Uterus (tissue), 4 donors: ENCODE data around the gene ARHGEF19. TPM values are rescaled to one million over a fixed set of nuclear protein-coding genes. Genes with fewer than 3 reads are reported as not detected.

Experiments
- DNase-seq, 2 donors: peaks; one replicate each; pipeline ENCODE4 v3.0.0-alpha.2; 2019 to 2020
- H3K27ac ChIP-seq, 2 donors: fragments of 200-600 bp; sonication (generic); 1 replicate in 1 of 2; 2 replicates in 1 of 2; pipeline ENCODE4 v1.5.1; 2016 to 2018
- H3K27me3 ChIP-seq, 2 donors: fragments of 200-600 bp; sonication (generic); one replicate each; pipeline ENCODE4 v1.5.1; 2018 to 2019; ENCODE audit warnings: control low read depth in 1 of 2
- H3K36me3 ChIP-seq, 2 donors: fragments of 200-600 bp; sonication (generic); one replicate each; pipeline ENCODE4 v1.5.1; 2019; ENCODE audit warnings: control low read depth in 1 of 2
- H3K4me1 ChIP-seq, 2 donors: fragments of 200-600 bp; sonication (generic); one replicate each; pipeline ENCODE4 v1.5.1; 2018 to 2019; ENCODE audit warnings: control low read depth in 1 of 2
- H3K4me3 ChIP-seq, 2 donors: fragments of 200-600 bp; sonication (generic); 1 replicate in 1 of 2; 2 replicates in 1 of 2; pipeline ENCODE4 v1.5.1; 2018 to 2019; ENCODE audit warnings: mild to moderate bottlenecking in 1 of 2
- H3K9me3 ChIP-seq, 2 donors: fragments of 200-600 bp; sonication (generic); one replicate each; pipeline ENCODE4 v1.5.1; 2019; ENCODE audit warnings: control low read depth in 1 of 2
- POLR2A ChIP-seq, 2 donors: fragments of 450-650 bp; IDR thresholded peaks; one replicate each; pipeline ENCODE4 v1.6.1; 2016; ENCODE audit warnings: antibody characterized with exemption in 2 of 2, mild to moderate bottlenecking in 1 of 2, moderate library complexity in 1 of 2
- intact Hi-C: fragments of 100-400 bp; cut with DNase I; formaldehyde crosslinking; loops from one replicate; pipeline ENCODE4 v1.15.1; 2023; ENCODE audit warnings: low total_unique reads
- total RNA-seq, 4 donors: library from RNA; depleted of rRNA in 3 of 4; stranded (reverse); fragments of >200 nt in 3 of 4; gene quantifications; one replicate each; pipeline versions ENCODE4 v1.1.0 to v1.2.4, GENCODE V29; 2014 to 2023
- TF ChIP-seq, protein P1 (sequence below), 4 experiments: fragments of 200-600 bp in 2 of 4; fragments of 450-650 bp in 2 of 4; sonication (generic) in 2 of 4; IDR thresholded peaks; one replicate each; pipeline ENCODE4 v1.5.1; 2016 to 2019; ENCODE audit warnings: antibody characterized with exemption in 4 of 4, mild to moderate bottlenecking in 2 of 4, moderate library complexity in 1 of 4
- donor health status: DM: yes; HTN: yes; CAD: no.

ARHGEF19 gene
- total RNA-seq, 4 donors from 2014 or later, result 3.6 to 26.8 (median 12.2) TPM

DNA sequence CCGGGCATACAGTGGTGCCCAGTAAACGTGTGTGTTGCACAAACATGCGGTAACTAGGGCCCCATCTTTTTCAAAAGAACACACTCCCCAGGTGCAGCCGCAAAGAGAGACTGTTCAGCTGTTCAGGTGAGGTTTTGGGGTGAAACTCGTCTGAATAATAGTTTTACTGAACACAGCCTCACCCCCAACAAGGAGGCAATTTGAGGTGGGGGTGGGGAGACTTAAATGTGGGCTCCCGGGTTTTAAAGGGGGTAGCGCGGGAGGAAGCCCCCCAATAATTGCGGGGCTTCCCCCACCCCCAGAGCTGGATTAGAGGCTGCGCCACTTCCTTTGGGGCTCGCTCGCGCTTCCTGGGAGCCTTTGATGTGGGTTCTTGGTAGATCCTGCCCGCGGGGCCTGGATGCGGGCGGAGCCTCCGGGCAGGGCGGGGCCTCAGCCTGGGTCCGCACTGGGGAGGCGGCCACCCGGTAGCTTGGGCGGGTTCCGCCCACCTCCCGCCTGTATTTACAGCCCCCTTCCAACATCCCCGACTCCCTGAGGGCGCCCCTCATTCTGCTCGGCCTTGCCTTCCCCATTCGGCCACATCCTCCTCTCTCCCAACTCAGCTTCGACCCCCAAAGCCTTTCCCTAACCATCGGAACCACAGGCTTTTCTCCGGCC lies 50.2 kb downstream of the ARHGEF19 start:
- Histone ChIP-seq H3K4me1 (no peaks in the 10 kb centered on the region), H3K27ac (no peak overlapping the region), H3K4me3 (no peak overlapping the region), H3K36me3 (no peaks in the 10 kb centered on the region), H3K9me3 (no peaks in the 10 kb centered on the region), H3K27me3 (no peaks in the 10 kb centered on the region)
- DNase-seq, result no peak
- intact Hi-C loops, result no loop called here
- TF ChIP-seq, protein P1, sequence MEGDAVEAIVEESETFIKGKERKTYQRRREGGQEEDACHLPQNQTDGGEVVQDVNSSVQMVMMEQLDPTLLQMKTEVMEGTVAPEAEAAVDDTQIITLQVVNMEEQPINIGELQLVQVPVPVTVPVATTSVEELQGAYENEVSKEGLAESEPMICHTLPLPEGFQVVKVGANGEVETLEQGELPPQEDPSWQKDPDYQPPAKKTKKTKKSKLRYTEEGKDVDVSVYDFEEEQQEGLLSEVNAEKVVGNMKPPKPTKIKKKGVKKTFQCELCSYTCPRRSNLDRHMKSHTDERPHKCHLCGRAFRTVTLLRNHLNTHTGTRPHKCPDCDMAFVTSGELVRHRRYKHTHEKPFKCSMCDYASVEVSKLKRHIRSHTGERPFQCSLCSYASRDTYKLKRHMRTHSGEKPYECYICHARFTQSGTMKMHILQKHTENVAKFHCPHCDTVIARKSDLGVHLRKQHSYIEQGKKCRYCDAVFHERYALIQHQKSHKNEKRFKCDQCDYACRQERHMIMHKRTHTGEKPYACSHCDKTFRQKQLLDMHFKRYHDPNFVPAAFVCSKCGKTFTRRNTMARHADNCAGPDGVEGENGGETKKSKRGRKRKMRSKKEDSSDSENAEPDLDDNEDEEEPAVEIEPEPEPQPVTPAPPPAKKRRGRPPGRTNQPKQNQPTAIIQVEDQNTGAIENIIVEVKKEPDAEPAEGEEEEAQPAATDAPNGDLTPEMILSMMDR (IDR thresholded peaks at IDR 0.05), result no peak
- TF ChIP-seq POLR2A (IDR thresholded peaks at IDR 0.05), result no peak

DNA sequence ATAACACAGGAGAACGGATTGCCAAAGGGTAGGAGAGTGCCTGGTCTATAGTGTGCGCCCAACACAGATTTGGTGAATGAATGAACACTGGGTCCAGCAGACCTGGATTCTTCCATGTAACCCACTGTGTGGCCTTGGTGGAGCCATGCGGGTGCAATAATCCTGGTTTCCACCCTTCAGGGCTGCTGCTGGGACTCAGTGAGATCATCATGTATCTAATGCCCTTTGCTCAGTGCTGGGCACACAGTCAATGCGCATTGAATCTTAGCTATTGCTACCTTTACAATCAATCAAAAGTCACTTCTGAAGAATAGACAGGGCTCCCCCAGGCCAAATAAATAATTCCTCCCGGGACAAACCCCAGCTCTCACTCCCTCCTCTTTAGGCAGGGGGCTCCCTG lies 50.7 kb downstream of the ARHGEF19 start:
- TF ChIP-seq, protein P1 (IDR thresholded peaks at IDR 0.05), result no peak
- TF ChIP-seq POLR2A (IDR thresholded peaks at IDR 0.05), result no peak
- H3K36me3 ChIP-seq, result no peaks in the 10 kb centered on the region
- no peaks in the 10 kb centered on the region for H3K9me3 ChIP-seq
- no peak overlapping the region for H3K27ac ChIP-seq
- H3K4me3 ChIP-seq, result no peak overlapping the region
- intact Hi-C loops, result no loop called here
- no peaks in the 10 kb centered on the region for H3K4me1 ChIP-seq
- H3K27me3 ChIP-seq, result no peaks in the 10 kb centered on the region
- no peak for DNase-seq

DNA sequence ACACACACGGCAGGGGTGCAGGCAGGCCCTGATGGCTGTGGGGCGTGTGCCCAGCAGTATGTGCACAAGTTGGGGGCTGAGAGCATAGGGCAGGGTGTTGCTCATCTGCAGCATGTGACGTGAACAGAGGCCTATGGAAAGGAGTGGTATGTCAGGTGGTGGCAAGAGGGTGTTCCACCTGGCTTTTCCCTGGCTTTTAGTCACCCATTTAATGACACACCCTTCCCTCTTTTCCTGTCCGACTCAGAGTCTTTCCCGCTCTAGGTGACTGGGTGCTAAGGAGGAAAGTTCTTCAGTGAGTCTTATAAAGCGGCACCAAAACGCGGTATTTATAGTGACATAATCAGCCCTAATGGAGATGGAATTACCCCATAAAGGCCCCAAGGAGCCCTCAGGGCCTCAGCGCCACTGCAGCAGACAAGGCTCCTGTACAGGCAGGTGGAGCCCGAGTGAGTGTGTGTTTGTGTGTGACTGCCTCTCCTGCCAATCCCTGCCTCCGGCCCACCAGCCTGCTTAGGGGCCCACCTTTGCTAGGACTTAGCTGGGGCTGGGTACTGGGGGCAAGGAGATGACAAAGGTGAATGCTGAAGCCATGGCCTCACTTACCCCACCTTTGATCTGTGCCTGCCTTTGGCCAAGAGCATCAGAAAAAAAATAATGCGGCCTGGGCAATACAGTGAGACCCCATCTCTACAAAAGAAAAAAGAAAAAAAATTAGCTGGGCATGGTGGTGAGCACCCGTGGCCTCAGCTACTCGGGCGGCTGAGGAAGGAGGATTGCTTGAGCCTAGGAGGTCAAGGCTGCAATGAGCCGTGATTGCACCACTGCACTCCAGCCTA lies 53.2 kb downstream of the ARHGEF19 start:
- H3K36me3 ChIP-seq, result no peaks in the 10 kb centered on the region
- H3K27ac ChIP-seq, result no peak overlapping the region
- H3K4me1 ChIP-seq, result no peaks in the 10 kb centered on the region
- no peak overlapping the region for H3K4me3 ChIP-seq
- H3K27me3 ChIP-seq, result no peaks in the 10 kb centered on the region
- no peak for DNase-seq
- H3K9me3 ChIP-seq, result no peaks in the 10 kb centered on the region
- intact Hi-C loops, result no loop called here
- TF ChIP-seq, protein P1 (IDR thresholded peaks at IDR 0.05), result no peak
- no peak for TF ChIP-seq POLR2A (IDR thresholded peaks at IDR 0.05)

DNA sequence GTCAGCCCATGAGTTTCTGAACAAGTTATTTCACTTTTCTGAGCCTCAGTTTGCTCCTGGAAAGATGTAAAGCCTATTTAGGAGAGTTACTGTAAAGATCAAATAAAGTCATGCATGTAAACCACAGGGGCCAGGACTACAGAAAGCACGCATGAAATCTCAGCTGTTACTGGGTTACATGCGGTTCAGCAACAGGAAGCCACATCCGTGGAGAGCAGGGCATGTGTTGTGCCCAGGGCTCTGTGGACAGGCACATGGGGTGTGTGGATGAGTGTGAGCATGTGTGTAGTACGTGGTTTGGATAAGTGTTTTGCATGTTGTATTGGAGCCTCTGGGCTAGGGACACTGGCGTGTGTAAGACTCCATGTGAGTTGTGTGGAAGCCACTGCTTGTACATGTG lies 54.4 kb downstream of the ARHGEF19 start:
- Histone ChIP-seq H3K27ac (no peak overlapping the region), H3K9me3 (no peaks in the 10 kb centered on the region), H3K4me1 (peaks cover 0 to 8% of the 10 kb centered on the region in 2 donors), H3K36me3 (no peaks in the 10 kb centered on the region), H3K27me3 (no peaks in the 10 kb centered on the region), H3K4me3 (no peak overlapping the region)
- TF ChIP-seq POLR2A (IDR thresholded peaks at IDR 0.05), result no peak
- TF ChIP-seq, protein P1 (IDR thresholded peaks at IDR 0.05), result no peak
- no peak for DNase-seq
- intact Hi-C loops, result no loop called here

DNA sequence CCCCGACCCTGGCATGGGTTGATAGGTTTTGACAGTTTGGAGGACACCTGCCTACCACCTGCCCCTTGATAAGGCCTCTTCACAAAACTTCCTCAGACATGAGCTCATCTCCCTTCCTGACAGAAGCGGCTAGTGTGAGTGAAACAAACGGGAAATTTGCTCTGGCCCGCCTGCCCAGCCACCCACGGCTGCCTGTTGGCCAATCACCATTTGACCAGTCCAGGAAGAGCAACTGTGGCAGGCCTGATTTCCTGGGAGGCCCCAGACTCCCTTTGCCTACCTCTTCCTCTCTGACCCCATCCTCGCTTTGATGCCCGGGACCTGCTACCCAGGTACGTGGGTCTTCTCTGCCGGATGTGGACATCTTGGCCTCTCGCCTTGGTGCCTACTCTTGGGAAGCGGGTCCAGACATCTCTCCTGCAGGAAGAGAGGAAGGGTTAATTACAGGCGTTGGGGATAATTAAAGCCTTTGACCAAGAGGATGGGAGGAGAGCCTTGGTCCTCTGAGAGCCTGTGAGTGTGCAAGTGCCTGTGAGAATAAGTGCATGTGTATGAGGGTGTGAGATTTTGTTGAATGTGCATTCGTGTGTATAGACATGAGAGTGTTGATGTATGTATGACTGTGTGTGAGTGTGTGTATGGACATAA lies 55.5 kb downstream of the ARHGEF19 start:
- intact Hi-C loops, result no loop called here

More for the DNA sequence above, 55.5 kb downstream of the ARHGEF19 start:
- H3K4me3 ChIP-seq, result no peak overlapping the region
- peak overlapping the region; percentile 92 to 98 for H3K27ac ChIP-seq
- DNase-seq, result no peak
- H3K36me3 ChIP-seq, result no peaks in the 10 kb centered on the region
- H3K4me1 ChIP-seq, result peaks cover 0 to 11% of the 10 kb centered on the region in 2 donors
- no peaks in the 10 kb centered on the region for H3K9me3 ChIP-seq
- H3K27me3 ChIP-seq, result no peaks in the 10 kb centered on the region
- TF ChIP-seq, protein P1 (IDR thresholded peaks at IDR 0.05), result no peak
- TF ChIP-seq POLR2A (IDR thresholded peaks at IDR 0.05), result no peak
